HCT116 (cell line): ENCODE data around the gene CCDC17. TPM values are rescaled to one million over a fixed set of nuclear protein-coding genes. Genes with fewer than 3 reads are reported as not detected.

ENCODE experiments used
- ATAC-seq: fragments of 200-7000 bp; cut with Tn5 transposase; 2 replicates; pipeline ENCODE4 v1.9.1; 2020; ENCODE audit warnings: mild to moderate bottlenecking, moderate library complexity
- BruUV-seq: library from RNA; stranded (reverse); fragments of 400-500 nt; replicated peaks from 2 replicates; lab custom pipeline; 2021; lab: Mats Ljungman, UMichigan
- CTCF ChIA-PET: fragments of 300-600 bp; sonication (Branson Sonifier 250); formaldehyde crosslinking; loops from one replicate; lab custom pipeline; 2021; ENCODE audit warnings: antibody characterized with exemption; lab: Charles Lee
- POLR2A ChIA-PET: fragments of 300-600, 350-600 bp; sonication (Branson Sonifier 250); formaldehyde crosslinking; loops from one replicate; lab custom pipeline; 2021; ENCODE audit warnings: antibody characterized with exemption; lab: Charles Lee
- RAD21 ChIA-PET, 2 experiments: fragments of 300-600 bp; sonication (Branson Sonifier 250); formaldehyde crosslinking; loops; one replicate each; lab custom pipeline; 2023; ENCODE audit warnings: low total read pairs in 2 of 2; ENCODE audit not compliant: uncharacterized antibody in 2 of 2, unreplicated experiment in 2 of 2, low non-redundant PET in 1 of 2; lab: Charles Lee
- DNase-seq: peaks from one replicate; pipeline ENCODE4 v3.0.0-alpha.2; 2010; ENCODE audit warnings: low read depth, low spot score
- H2AFZ ChIP-seq: fragments of 200-600 bp; shearing (Covaris generic), sonication (generic); 2 replicates; pipeline ENCODE4 v1.6.1; 2017; ENCODE audit warnings: low read depth, mixed run types, mixed read lengths, antibody characterized with exemption, low read length; ENCODE audit not compliant: poor library complexity, severe bottlenecking
- H3K27ac ChIP-seq: 2 replicates; pipeline ENCODE4 v1.5.1; 2012; ENCODE audit warnings: low read depth, low read length
- H3K27me3 ChIP-seq: fragments of 200-600 bp; sonication (generic); 2 replicates; pipeline ENCODE4 v1.6.1; 2016; ENCODE audit warnings: mixed run types, low read length, mixed read lengths; ENCODE audit not compliant: insufficient read depth
- H3K36me3 ChIP-seq, 2 experiments: fragments of 200-500 bp in 1 of 2; fragments of 200-600 bp in 1 of 2; sonication (Bioruptor generic) in 1 of 2; sonication (generic) in 1 of 2; 2 replicates each; pipeline versions ENCODE4 v1.5.1 to v1.6.1; 2014 to 2016; ENCODE audit warnings: low read length in 2 of 2, inconsistent platforms in 1 of 2, mixed read lengths in 1 of 2, mixed run types in 1 of 2; ENCODE audit not compliant: insufficient read depth in 2 of 2, control insufficient read depth in 1 of 2
- H3K4me1 ChIP-seq, 2 experiments: fragments of 200-600 bp in 1 of 2; sonication (generic) in 1 of 2; 2 replicates each; pipeline versions ENCODE4 v1.5.1 to v1.6.1; 2012 to 2017; ENCODE audit warnings: low read length in 2 of 2, inconsistent platforms in 1 of 2, mild to moderate bottlenecking in 1 of 2, mixed read lengths in 1 of 2, mixed run types in 1 of 2, moderate library complexity in 1 of 2; ENCODE audit not compliant: insufficient read depth in 2 of 2, control insufficient read depth in 1 of 2
- H3K4me2 ChIP-seq: fragments of 200-600 bp; sonication (generic); 2 replicates; pipeline ENCODE4 v1.6.1; 2017; ENCODE audit warnings: mixed run types, low read length, mixed read lengths
- H3K4me3 ChIP-seq, 2 experiments: fragments of 200-600 bp in 1 of 2; sonication (generic) in 1 of 2; replicated peaks in 1 of 2; 2 replicates each; pipeline ENCODE4 v1.5.1; 2011 to 2016; ENCODE audit warnings: low read length in 2 of 2, control low read depth in 1 of 2, low read depth in 1 of 2, mild to moderate bottlenecking in 1 of 2, mixed read lengths in 1 of 2, mixed run types in 1 of 2
- H3K79me2 ChIP-seq: fragments of 200-600 bp; sonication (generic); 2 replicates; pipeline ENCODE4 v1.6.1; 2017; ENCODE audit warnings: mild to moderate bottlenecking, mixed run types, low read length, moderate library complexity, mixed read lengths; ENCODE audit not compliant: insufficient read depth
- H3K9ac ChIP-seq: fragments of 200-600 bp; sonication (generic); 2 replicates; pipeline ENCODE4 v1.6.1; 2016; ENCODE audit warnings: low read length, mixed read lengths
- H3K9me2 ChIP-seq: fragments of 200-600 bp; sonication (generic), shearing (Covaris generic); 2 replicates; pipeline ENCODE4 v1.6.1; 2017; ENCODE audit warnings: mixed run types, mild to moderate bottlenecking, moderate library complexity; ENCODE audit not compliant: insufficient read depth
- H3K9me3 ChIP-seq, 2 experiments: fragments of 200-500 bp in 1 of 2; fragments of 200-600 bp in 1 of 2; sonication (Bioruptor generic) in 1 of 2; sonication (generic) in 1 of 2; 2 replicates each; pipeline ENCODE4 v1.6.1; 2014 to 2017; ENCODE audit warnings: low read length in 2 of 2, mixed read lengths in 2 of 2, inconsistent platforms in 1 of 2, low read depth in 1 of 2, mild to moderate bottlenecking in 1 of 2, mixed run types in 1 of 2, moderate library complexity in 1 of 2; ENCODE audit not compliant: control insufficient read depth in 1 of 2, insufficient read depth in 1 of 2
- H4K20me1 ChIP-seq: fragments of 200-600 bp; sonication (generic), shearing (Covaris generic); 2 replicates; pipeline ENCODE4 v1.6.1; 2017; ENCODE audit warnings: mixed run types, mild to moderate bottlenecking, moderate library complexity; ENCODE audit not compliant: insufficient read depth
- CBX3 ChIP-seq: IDR thresholded peaks from 2 replicates; pipeline ENCODE4 v1.6.1; 2012; ENCODE audit warnings: low read depth
- CEBPB ChIP-seq: IDR thresholded peaks from 2 replicates; pipeline ENCODE4 v1.6.1; 2012; ENCODE audit warnings: low read depth
- EGR1 ChIP-seq: IDR thresholded peaks from 2 replicates; pipeline ENCODE4 v1.6.1; 2012; ENCODE audit warnings: low read depth
- EZH2phosphoT487 ChIP-seq: fragments of 200-600 bp; IDR thresholded peaks from 2 replicates; pipeline ENCODE4 v1.6.1; 2018; ENCODE audit warnings: antibody characterized with exemption, borderline replicate concordance
- FOSL1 ChIP-seq: IDR thresholded peaks from 2 replicates; pipeline ENCODE4 v1.6.1; 2012; ENCODE audit warnings: low read depth
- POLR2A ChIP-seq: IDR thresholded peaks from 2 replicates; pipeline ENCODE4 v1.7.0; 2011; ENCODE audit warnings: borderline replicate concordance; ENCODE audit not compliant: insufficient read depth, insufficient read length; ENCODE audit errors: extremely low read depth
- RAD21 ChIP-seq: IDR thresholded peaks from 2 replicates; pipeline ENCODE4 v1.6.1; 2012; ENCODE audit warnings: low read depth, mild to moderate bottlenecking
- SP1 ChIP-seq: IDR thresholded peaks from 2 replicates; pipeline ENCODE4 v1.6.1; 2012; ENCODE audit warnings: low read depth
- TCF7L2 ChIP-seq: IDR thresholded peaks from 2 replicates; pipeline ENCODE4 v1.7.0; 2011; ENCODE audit warnings: borderline replicate concordance, inconsistent platforms; ENCODE audit not compliant: insufficient read depth, insufficient read length; ENCODE audit errors: extremely low read depth
- YY1 ChIP-seq: IDR thresholded peaks from 2 replicates; pipeline ENCODE4 v1.6.1; 2011; ENCODE audit warnings: low read length, low read depth, moderate library complexity, mild to moderate bottlenecking; ENCODE audit not compliant: insufficient replicate concordance; ENCODE audit errors: extremely low read depth
- ZFX ChIP-seq: fragments of 450-650 bp; IDR thresholded peaks from 2 replicates; pipeline ENCODE4 v1.6.1; 2017
- ZNF274 ChIP-seq: fragments of 200-500 bp; sonication (Bioruptor generic); IDR thresholded peaks from 2 replicates; pipeline ENCODE4 v1.6.1; 2014; ENCODE audit warnings: mild to moderate bottlenecking, low read depth, low read length, inconsistent platforms
- intact Hi-C: fragments of 100-400 bp; cut with micrococcal nuclease; formaldehyde crosslinking; loops from 2 replicates; pipeline ENCODE4 v1.10.0; 2022
- total RNA-seq: library from RNA; stranded (reverse); gene quantifications from one replicate; pipeline ENCODE4 v1.2.1, GENCODE V29; 2021; ENCODE audit not compliant: unreplicated experiment
- TF ChIP-seq, protein P1 (sequence below): IDR thresholded peaks from 2 replicates; pipeline ENCODE4 v1.6.1; 2011; ENCODE audit warnings: mild to moderate bottlenecking, low read length, moderate library complexity; ENCODE audit not compliant: insufficient replicate concordance; ENCODE audit errors: extremely low read depth
- TF ChIP-seq, protein P2 (sequence below): IDR thresholded peaks from 2 replicates; pipeline ENCODE4 v1.6.1; 2012
- TF ChIP-seq, protein P3 (sequence below): IDR thresholded peaks from 2 replicates; pipeline ENCODE4 v1.6.1; 2012

Gene CCDC17
- total RNA-seq, 1 experiment from 2014 or later = 2.4 TPM

DNA sequence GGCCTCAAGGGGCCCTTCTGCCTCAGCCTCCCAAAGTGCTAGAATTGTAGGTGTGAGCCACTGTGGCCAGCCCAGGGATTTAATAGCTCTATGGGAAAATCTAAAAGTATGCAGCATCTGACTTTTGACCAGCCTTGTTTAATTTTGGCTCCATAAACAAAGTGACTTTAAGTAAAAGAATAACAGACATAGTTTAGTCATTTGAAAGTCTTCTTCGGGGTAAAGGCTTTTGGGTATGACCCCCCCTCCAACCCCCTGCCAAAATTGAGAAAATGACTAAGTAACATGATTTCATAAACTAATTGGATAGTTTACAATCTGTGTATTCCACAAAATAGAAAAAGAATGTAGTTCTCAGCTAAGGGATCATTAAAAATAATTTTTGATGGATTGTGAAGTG, 45.5 kb upstream of the CCDC17 start:
- ChIA-PET POLR2A (no interaction called here), RAD21 (no interaction called here), CTCF (no interaction called here)
- BruUV-seq = no TSS peak
- no peaks in the 10 kb centered on the region for H3K9me2 ChIP-seq
- ATAC-seq (no peak), DNase-seq (no peak)
- H3K79me2 ChIP-seq = peaks cover 99% of the 10 kb centered on the region
- peaks cover 12% of the 10 kb centered on the region for H4K20me1 ChIP-seq
- H2AFZ ChIP-seq = no peak overlapping the region
- H3K9ac ChIP-seq = no peak overlapping the region
- no peak overlapping the region for H3K4me2 ChIP-seq
- H3K36me3 ChIP-seq = 0 out of 4 replicates have a peak, but pooled peaks cover 0 to 4% of the 10 kb centered on the region in 2 experiments
- no peak overlapping the region for H3K27ac ChIP-seq
- intact Hi-C loops = no loop called here
- H3K4me1 ChIP-seq = no peaks in the 10 kb centered on the region
- H3K9me3 ChIP-seq = no peaks in the 10 kb centered on the region
- no peaks in the 10 kb centered on the region for H3K27me3 ChIP-seq
- TF ChIP-seq EGR1 (no peak), RAD21 (no peak), ZFX (no peak), FOSL1 (no peak), POLR2A (no peak), YY1 (no peak), CBX3 (no peak), SP1 (no peak), EZH2phosphoT487 (no peak), ZNF274 (no peak), TCF7L2 (no peak)
- no peak overlapping the region for H3K4me3 ChIP-seq

DNA sequence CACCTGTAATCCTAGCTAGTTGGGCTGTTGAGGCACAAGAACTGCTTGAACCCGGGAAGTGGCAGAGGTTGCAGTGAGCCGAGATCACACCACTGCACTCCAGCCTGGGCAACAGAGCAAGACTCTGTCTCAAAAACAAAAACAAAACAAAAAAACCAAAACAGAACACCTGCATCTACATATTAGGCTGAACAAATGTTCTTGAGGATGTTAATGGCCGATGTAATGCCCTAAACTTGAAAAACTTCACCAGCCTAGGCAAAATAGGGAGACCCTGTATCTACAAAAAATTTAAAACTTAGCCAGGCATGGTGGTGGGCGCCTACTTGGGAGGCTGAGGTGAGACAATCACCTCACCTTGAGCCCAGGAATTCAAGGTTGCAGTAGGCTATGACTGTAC, 44.7 kb upstream of the CCDC17 start:
- Histone ChIP-seq H3K4me1 (no peaks in the 10 kb centered on the region), H3K9me3 (no peaks in the 10 kb centered on the region), H3K27ac (no peak overlapping the region), H4K20me1 (peaks cover 15% of the 10 kb centered on the region), H3K36me3 (no peaks in the 10 kb centered on the region), H3K4me2 (no peak overlapping the region), H3K27me3 (no peaks in the 10 kb centered on the region)
- intact Hi-C loops = no loop called here
- CTCF ChIA-PET = no interaction called here
- RAD21 ChIA-PET = no interaction called here
- ATAC-seq (no peak), DNase-seq (no peak)
- POLR2A ChIA-PET = no interaction called here
- TF ChIP-seq, protein P1, sequence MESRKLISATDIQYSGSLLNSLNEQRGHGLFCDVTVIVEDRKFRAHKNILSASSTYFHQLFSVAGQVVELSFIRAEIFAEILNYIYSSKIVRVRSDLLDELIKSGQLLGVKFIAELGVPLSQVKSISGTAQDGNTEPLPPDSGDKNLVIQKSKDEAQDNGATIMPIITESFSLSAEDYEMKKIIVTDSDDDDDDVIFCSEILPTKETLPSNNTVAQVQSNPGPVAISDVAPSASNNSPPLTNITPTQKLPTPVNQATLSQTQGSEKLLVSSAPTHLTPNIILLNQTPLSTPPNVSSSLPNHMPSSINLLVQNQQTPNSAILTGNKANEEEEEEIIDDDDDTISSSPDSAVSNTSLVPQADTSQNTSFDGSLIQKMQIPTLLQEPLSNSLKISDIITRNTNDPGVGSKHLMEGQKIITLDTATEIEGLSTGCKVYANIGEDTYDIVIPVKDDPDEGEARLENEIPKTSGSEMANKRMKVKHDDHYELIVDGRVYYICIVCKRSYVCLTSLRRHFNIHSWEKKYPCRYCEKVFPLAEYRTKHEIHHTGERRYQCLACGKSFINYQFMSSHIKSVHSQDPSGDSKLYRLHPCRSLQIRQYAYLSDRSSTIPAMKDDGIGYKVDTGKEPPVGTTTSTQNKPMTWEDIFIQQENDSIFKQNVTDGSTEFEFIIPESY = no peak
- no peak for TF ChIP-seq CEBPB
- no peak for TF ChIP-seq YY1
- TF ChIP-seq ZFX = no peak
- TF ChIP-seq, protein P2, sequence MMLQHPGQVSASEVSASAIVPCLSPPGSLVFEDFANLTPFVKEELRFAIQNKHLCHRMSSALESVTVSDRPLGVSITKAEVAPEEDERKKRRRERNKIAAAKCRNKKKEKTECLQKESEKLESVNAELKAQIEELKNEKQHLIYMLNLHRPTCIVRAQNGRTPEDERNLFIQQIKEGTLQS = no peak
- TF ChIP-seq, protein P3, sequence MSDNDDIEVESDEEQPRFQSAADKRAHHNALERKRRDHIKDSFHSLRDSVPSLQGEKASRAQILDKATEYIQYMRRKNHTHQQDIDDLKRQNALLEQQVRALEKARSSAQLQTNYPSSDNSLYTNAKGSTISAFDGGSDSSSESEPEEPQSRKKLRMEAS = no peak
- TF ChIP-seq, all 23 proteins: peak for 0
- no peaks in the 10 kb centered on the region for H3K9me2 ChIP-seq
- no peak overlapping the region for H3K9ac ChIP-seq
- H3K4me3 ChIP-seq = no peak overlapping the region
- BruUV-seq = no TSS peak
- peaks cover 99% of the 10 kb centered on the region for H3K79me2 ChIP-seq
- no peak overlapping the region for H2AFZ ChIP-seq
